HG02763 (cell line): Measurements from ENCODE around the gene DAZ1.
"Not testable (repeated sequence)": the region's sequence is repeated elsewhere in the genome, so short reads cannot be mapped to it uniquely, and the experiment has no call there.

Experiments
- ATAC-seq: cut with Tn5 transposase; IDR thresholded peaks from one replicate; pipeline ENCODE4 v1.9.1; 2021; ENCODE audit warnings: mild to moderate bottlenecking, moderate library complexity; ENCODE audit not compliant: unreplicated experiment

Gene DAZ1

GRCh38 chrY:23198908-23199307 lies at the start of gene DAZ1:
TSS of gene DAZ1 (minus strand) at chrY:23199008. CDS start at chrY:23198800, 208 bp downstream.
- not testable (repeated sequence) for ATAC-seq

GRCh38 chrY:23219233-23219632 lies 20.4 kb upstream of the DAZ1 start, which contains the start of gene DAZ2:
TSS of gene DAZ2 (plus strand) at chrY:23219533. CDS start at chrY:23219741, 208 bp downstream.
- not testable (repeated sequence) for ATAC-seq

GRCh38 chrY:23210681-23211080 lies 11.9 kb upstream of the DAZ1 start:
- not testable (repeated sequence) for ATAC-seq

GRCh38 chrY:23209802-23210495 lies 11.1 kb upstream of the DAZ1 start:
- ATAC-seq, result not testable (repeated sequence)

GRCh38 chrY:23207455-23207854 lies 8.6 kb upstream of the DAZ1 start:
- ATAC-seq, result not testable (repeated sequence)
